Measurements from ENCODE around the gene ANXA11. TPM values are rescaled to one million over a fixed set of nuclear protein-coding genes. Genes with fewer than 3 reads are reported as not detected.

ANXA11 gene
- total RNA-seq, 1 experiment from 2014 or later, result 93.8 TPM

- BruUV-seq (replicated peaks), result no TSS peak
- peaks cover 7% of the 10 kb centered on the region for H3K36me3 Mint-ChIP-seq (ENCODE audit: insufficient read depth, unreplicated experiment)
- DNase-seq (ENCODE audit: unreplicated experiment), result no peak
- no peaks in the 10 kb centered on the region for H3K9me3 Mint-ChIP-seq (ENCODE audit: unreplicated experiment)
- no peak overlapping the region for H3K4me3 Mint-ChIP-seq (ENCODE audit: unreplicated experiment)
- H3K4me1 Mint-ChIP-seq (ENCODE audit: insufficient read depth, unreplicated experiment), result peaks cover 51% of the 10 kb centered on the region
- intact Hi-C loops (cut with micrococcal nuclease), result no loop called here
- ChIA-PET CTCF (interaction anchor here (0.7 kb wide), 1 partner anchor 152 kb away, joined by 3 read pairs; no protein-coding TSS in a partner anchor), POLR2A (no interaction called here)
- no peak for TF ChIP-seq CTCF (IDR thresholded peaks at IDR 0.05; ENCODE audit: unreplicated experiment)
- no peaks in the 10 kb centered on the region for H3K27me3 Mint-ChIP-seq (ENCODE audit: insufficient read depth, unreplicated experiment)
- peak overlapping the region; percentile 18 for H3K27ac Mint-ChIP-seq (ENCODE audit: low read depth, unreplicated experiment)
Observed at GRCh38 chr10:80197972-80198916, 7.1 kb downstream of the ANXA11 start.

GRCh38 chr10:80196950-80197315, 8.4 kb downstream of the ANXA11 start:
- H3K36me3 Mint-ChIP-seq (ENCODE audit: insufficient read depth, unreplicated experiment), result peaks cover 13% of the 10 kb centered on the region
- BruUV-seq (replicated peaks), result no TSS peak
- no peak for DNase-seq (ENCODE audit: unreplicated experiment)
- H3K27ac Mint-ChIP-seq (ENCODE audit: low read depth, unreplicated experiment), result no peak overlapping the region
- H3K27me3 Mint-ChIP-seq (ENCODE audit: insufficient read depth, unreplicated experiment), result no peaks in the 10 kb centered on the region
- CTCF ChIA-PET, result interaction anchor here (0.7 to 1.6 kb wide), 2 partner anchors 32 to 53 kb away, joined by 3 to 6 read pairs; no protein-coding TSS in a partner anchor
- no peak for TF ChIP-seq CTCF (IDR thresholded peaks at IDR 0.05; ENCODE audit: unreplicated experiment)
- H3K9me3 Mint-ChIP-seq (ENCODE audit: unreplicated experiment), result peaks cover 8% of the 10 kb centered on the region
- intact Hi-C loops (cut with micrococcal nuclease), result no loop called here
- peaks cover 38% of the 10 kb centered on the region for H3K4me1 Mint-ChIP-seq (ENCODE audit: insufficient read depth, unreplicated experiment)
- POLR2A ChIA-PET, result interaction anchor here (1.1 to 1.9 kb wide), 4 partner anchors 7 to 38 kb away, joined by 3 to 6 read pairs (median 5); partner anchors contain the start of gene ANXA11
- no peak overlapping the region for H3K4me3 Mint-ChIP-seq (ENCODE audit: unreplicated experiment)

DNA sequence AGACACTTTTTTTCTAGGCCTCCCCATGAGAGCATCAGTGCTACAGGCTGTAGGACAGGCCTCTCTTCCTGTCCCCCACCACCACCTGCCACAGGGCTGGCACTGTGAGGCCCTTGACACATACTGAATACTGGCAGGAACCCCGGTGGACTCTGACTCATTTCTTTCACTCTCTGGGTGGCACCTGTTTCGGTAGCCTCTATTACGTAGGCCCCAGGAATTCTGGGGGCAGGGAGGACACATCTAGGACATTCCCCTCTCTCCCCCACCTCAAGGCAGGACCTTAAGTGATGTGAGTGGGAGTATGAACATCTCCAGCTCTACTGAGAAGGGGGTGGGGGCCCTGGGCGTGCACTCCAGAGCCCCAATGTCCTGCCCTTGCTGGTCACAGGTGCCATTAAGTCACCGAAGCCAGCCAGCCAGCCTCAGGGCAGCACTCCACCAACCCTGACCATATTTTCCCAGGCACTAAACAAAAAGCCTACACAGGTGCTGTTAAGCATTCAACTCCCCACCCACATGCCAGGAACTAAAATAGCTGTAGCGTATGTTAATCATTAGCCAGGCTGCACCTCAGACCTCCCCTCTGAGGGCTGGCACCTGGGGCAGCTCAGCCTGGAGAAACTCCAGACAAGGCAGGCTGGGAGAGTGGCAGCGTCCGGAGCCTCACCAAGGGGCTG, 8.9 kb downstream of the ANXA11 start:
- BruUV-seq (replicated peaks), result no TSS peak
- Mint-ChIP-seq H3K9me3 (ENCODE audit: unreplicated experiment) (peaks cover 9% of the 10 kb centered on the region), H3K4me3 (ENCODE audit: unreplicated experiment) (no peak overlapping the region), H3K36me3 (ENCODE audit: insufficient read depth, unreplicated experiment) (peaks cover 13% of the 10 kb centered on the region), H3K27me3 (ENCODE audit: insufficient read depth, unreplicated experiment) (no peaks in the 10 kb centered on the region), H3K27ac (ENCODE audit: low read depth, unreplicated experiment) (peak overlapping the region; percentile 1), H3K4me1 (ENCODE audit: insufficient read depth, unreplicated experiment) (peaks cover 35% of the 10 kb centered on the region)
- intact Hi-C loops (cut with micrococcal nuclease), result no loop called here
- ChIA-PET POLR2A (interaction anchor here (1.1 to 1.9 kb wide), 4 partner anchors 8 to 38 kb away, joined by 3 to 6 read pairs (median 5); partner anchors contain the start of gene ANXA11), CTCF (interaction anchor here (0.7 to 1.6 kb wide), 4 partner anchors 8 to 52 kb away, joined by 3 to 6 read pairs (median 3); no protein-coding TSS in a partner anchor)
- TF ChIP-seq CTCF (IDR thresholded peaks at IDR 0.05; ENCODE audit: unreplicated experiment), result no peak
- DNase-seq (ENCODE audit: unreplicated experiment), result peak; percentile 93
